Neural cell (in vitro differentiated cells): ENCODE results near the gene PDE4D. TPM values are rescaled to one million over a fixed set of nuclear protein-coding genes. Genes with fewer than 3 reads are reported as not detected.

Source experiments
- H2AFZ ChIP-seq: fragments of 200-600, 300-800 bp; sonication (generic), shearing (Covaris generic); 2 replicates; pipeline ENCODE4 v1.6.0; 2014; ENCODE audit warnings: low read depth, mild to moderate bottlenecking, antibody characterized with exemption, low read length, moderate library complexity
- H3F3A ChIP-seq: fragments of 200-600 bp; shearing (Covaris generic); 2 replicates; pipeline ENCODE4 v1.6.1; 2016; ENCODE audit warnings: mild to moderate bottlenecking, moderate library complexity, mixed read lengths, antibody characterized with exemption, low read length; ENCODE audit not compliant: insufficient read depth, poor library complexity, severe bottlenecking
- H3K27ac ChIP-seq: fragments of 200-600, 300-800 bp; sonication (generic), shearing (Covaris generic); 2 replicates; pipeline ENCODE4 v1.5.1; 2014; ENCODE audit warnings: mild to moderate bottlenecking, low read length, moderate library complexity
- H3K27me3 ChIP-seq: fragments of 300-800, 200-600 bp; sonication (generic), shearing (Covaris generic); 2 replicates; pipeline ENCODE4 v1.6.0; 2014; ENCODE audit warnings: mild to moderate bottlenecking, low read depth, low read length, moderate library complexity; ENCODE audit not compliant: insufficient read depth
- H3K36me3 ChIP-seq: fragments of 300-800, 200-600 bp; sonication (generic), shearing (Covaris generic); 2 replicates; pipeline ENCODE4 v1.5.1; 2014; ENCODE audit warnings: mild to moderate bottlenecking, antibody characterized with exemption, low read length, moderate library complexity; ENCODE audit not compliant: insufficient read depth
- H3K4me2 ChIP-seq: fragments of 300-800, 200-600 bp; sonication (generic), shearing (Covaris generic); 2 replicates; pipeline ENCODE4 v1.6.0; 2014; ENCODE audit warnings: mild to moderate bottlenecking, low read length
- H3K4me3 ChIP-seq: fragments of 300-800, 200-600 bp; sonication (generic), shearing (Covaris generic); 2 replicates; pipeline ENCODE4 v1.5.1; 2014; ENCODE audit warnings: mild to moderate bottlenecking, low read length, moderate library complexity
- H3K79me2 ChIP-seq: fragments of 200-600 bp; shearing (Covaris generic); replicated peaks from 2 replicates; pipeline ENCODE4 v1.6.0; 2014; ENCODE audit warnings: mild to moderate bottlenecking, low read length, moderate library complexity; ENCODE audit not compliant: insufficient read depth
- H3K9ac ChIP-seq: fragments of 300-800, 200-600 bp; sonication (generic), shearing (Covaris generic); 2 replicates; pipeline ENCODE4 v1.6.1; 2016; ENCODE audit warnings: mild to moderate bottlenecking, low read length, mixed read lengths
- H3K9me2 ChIP-seq: fragments of 200-600 bp; shearing (Covaris generic); 2 replicates; pipeline ENCODE4 v1.6.1; 2016; ENCODE audit warnings: mild to moderate bottlenecking, low read length, mixed read lengths; ENCODE audit not compliant: insufficient read depth
- H3K9me3 ChIP-seq: fragments of 200-600, 300-800 bp; sonication (generic), shearing (Covaris generic); 2 replicates; pipeline ENCODE4 v1.6.1; 2016; ENCODE audit warnings: mild to moderate bottlenecking, mixed run types, low read length, moderate library complexity, mixed read lengths
- H4K20me1 ChIP-seq: fragments of 200-600 bp; shearing (Covaris generic); 2 replicates; pipeline ENCODE4 v1.6.1; 2016; ENCODE audit warnings: mild to moderate bottlenecking, mixed run types; ENCODE audit not compliant: insufficient read depth
- CTCF ChIP-seq: fragments of 450-650 bp; IDR thresholded peaks from 2 replicates; pipeline ENCODE4 v1.5.1; 2014; ENCODE audit warnings: antibody characterized with exemption, mild to moderate bottlenecking, moderate library complexity; ENCODE audit not compliant: poor library complexity, severe bottlenecking
- EP300 ChIP-seq: fragments of 450-650 bp; conservative IDR thresholded peaks from 2 replicates; pipeline ENCODE4 v1.6.1; 2014; ENCODE audit warnings: antibody characterized with exemption, mild to moderate bottlenecking, moderate library complexity; ENCODE audit not compliant: poor library complexity, severe bottlenecking
- EZH2 ChIP-seq: fragments of 200-600, 300-800 bp; shearing (Covaris generic), sonication (generic); IDR thresholded peaks from 2 replicates; pipeline ENCODE4 v1.6.1; 2014; ENCODE audit warnings: antibody characterized with exemption, low read length, borderline replicate concordance, mild to moderate bottlenecking; ENCODE audit not compliant: insufficient read depth, poor library complexity, severe bottlenecking
- MXI1 ChIP-seq: fragments of 450-650 bp; conservative IDR thresholded peaks from 2 replicates; pipeline ENCODE4 v1.6.1; 2014; ENCODE audit warnings: antibody characterized with exemption, mild to moderate bottlenecking; ENCODE audit not compliant: poor library complexity, severe bottlenecking
- POLR2AphosphoS5 ChIP-seq: IDR thresholded peaks from 2 replicates; pipeline ENCODE4 v1.6.1; 2012
- RAD21 ChIP-seq: fragments of 450-650 bp; conservative IDR thresholded peaks from 2 replicates; pipeline ENCODE4 v1.6.1; 2014; ENCODE audit warnings: antibody characterized with exemption, mild to moderate bottlenecking, moderate library complexity
- SMC3 ChIP-seq: fragments of 450-650 bp; conservative IDR thresholded peaks from 2 replicates; pipeline ENCODE4 v1.6.1; 2014; ENCODE audit warnings: antibody characterized with exemption, mild to moderate bottlenecking, moderate library complexity; ENCODE audit not compliant: poor library complexity
- TAF1 ChIP-seq: IDR thresholded peaks from 2 replicates; pipeline ENCODE4 v1.6.1; 2012; ENCODE audit warnings: low read depth
- polyA plus RNA-seq: library from polyadenylated mRNA; depleted of rRNA; stranded (reverse); fragments of >200 nt; gene quantifications from 2 replicates; pipeline ENCODE4 v1.2.3, GENCODE V29; 2014
- TF ChIP-seq, protein P1 (sequence below): IDR thresholded peaks from 2 replicates; pipeline ENCODE4 v1.6.1; 2012; ENCODE audit warnings: borderline replicate concordance

Gene PDE4D
- polyA plus RNA-seq, 1 donor from 2014 or later = 42.8 TPM

DNA sequence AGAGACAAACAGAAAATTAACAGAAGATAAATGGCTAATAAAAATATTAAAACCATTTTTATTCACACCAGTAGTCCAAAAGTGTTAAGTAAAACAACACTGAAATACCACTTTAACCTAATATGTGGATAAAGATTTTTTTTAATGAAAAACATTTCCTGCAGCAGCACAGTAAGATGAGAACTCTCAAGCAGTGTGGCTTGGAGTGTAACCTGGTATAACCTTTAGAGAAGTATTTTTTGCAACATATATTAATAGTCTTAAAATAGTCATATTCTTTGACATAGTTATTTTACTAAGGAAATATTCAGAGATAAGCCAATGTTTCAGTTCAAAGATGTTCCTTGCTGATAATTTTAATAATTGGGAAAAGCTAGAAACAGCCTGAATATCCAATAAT, 644.4 kb downstream of the PDE4D start:
- Histone ChIP-seq H3K79me2 (no peaks in the 10 kb centered on the region), H3K27ac (no peak overlapping the region), H3K4me3 (no peak overlapping the region), H3K36me3 (no peaks in the 10 kb centered on the region), H3K9me2 (no peaks in the 10 kb centered on the region), H3K27me3 (no peaks in the 10 kb centered on the region), H3K9ac (no peak overlapping the region), H3K9me3 (no peaks in the 10 kb centered on the region), H3F3A (no peaks in the 10 kb centered on the region), H3K4me2 (no peak overlapping the region), H4K20me1 (no peaks in the 10 kb centered on the region), H2AFZ (no peak overlapping the region)
- no peak for TF ChIP-seq RAD21
- no peak for TF ChIP-seq TAF1
- TF ChIP-seq MXI1 = no peak
- no peak for TF ChIP-seq EZH2
- no peak for TF ChIP-seq POLR2AphosphoS5
- TF ChIP-seq, protein P1, sequence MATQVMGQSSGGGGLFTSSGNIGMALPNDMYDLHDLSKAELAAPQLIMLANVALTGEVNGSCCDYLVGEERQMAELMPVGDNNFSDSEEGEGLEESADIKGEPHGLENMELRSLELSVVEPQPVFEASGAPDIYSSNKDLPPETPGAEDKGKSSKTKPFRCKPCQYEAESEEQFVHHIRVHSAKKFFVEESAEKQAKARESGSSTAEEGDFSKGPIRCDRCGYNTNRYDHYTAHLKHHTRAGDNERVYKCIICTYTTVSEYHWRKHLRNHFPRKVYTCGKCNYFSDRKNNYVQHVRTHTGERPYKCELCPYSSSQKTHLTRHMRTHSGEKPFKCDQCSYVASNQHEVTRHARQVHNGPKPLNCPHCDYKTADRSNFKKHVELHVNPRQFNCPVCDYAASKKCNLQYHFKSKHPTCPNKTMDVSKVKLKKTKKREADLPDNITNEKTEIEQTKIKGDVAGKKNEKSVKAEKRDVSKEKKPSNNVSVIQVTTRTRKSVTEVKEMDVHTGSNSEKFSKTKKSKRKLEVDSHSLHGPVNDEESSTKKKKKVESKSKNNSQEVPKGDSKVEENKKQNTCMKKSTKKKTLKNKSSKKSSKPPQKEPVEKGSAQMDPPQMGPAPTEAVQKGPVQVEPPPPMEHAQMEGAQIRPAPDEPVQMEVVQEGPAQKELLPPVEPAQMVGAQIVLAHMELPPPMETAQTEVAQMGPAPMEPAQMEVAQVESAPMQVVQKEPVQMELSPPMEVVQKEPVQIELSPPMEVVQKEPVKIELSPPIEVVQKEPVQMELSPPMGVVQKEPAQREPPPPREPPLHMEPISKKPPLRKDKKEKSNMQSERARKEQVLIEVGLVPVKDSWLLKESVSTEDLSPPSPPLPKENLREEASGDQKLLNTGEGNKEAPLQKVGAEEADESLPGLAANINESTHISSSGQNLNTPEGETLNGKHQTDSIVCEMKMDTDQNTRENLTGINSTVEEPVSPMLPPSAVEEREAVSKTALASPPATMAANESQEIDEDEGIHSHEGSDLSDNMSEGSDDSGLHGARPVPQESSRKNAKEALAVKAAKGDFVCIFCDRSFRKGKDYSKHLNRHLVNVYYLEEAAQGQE = no peak
- no peak for TF ChIP-seq SMC3
- no peak for TF ChIP-seq EP300
- no peak for TF ChIP-seq CTCF

DNA sequence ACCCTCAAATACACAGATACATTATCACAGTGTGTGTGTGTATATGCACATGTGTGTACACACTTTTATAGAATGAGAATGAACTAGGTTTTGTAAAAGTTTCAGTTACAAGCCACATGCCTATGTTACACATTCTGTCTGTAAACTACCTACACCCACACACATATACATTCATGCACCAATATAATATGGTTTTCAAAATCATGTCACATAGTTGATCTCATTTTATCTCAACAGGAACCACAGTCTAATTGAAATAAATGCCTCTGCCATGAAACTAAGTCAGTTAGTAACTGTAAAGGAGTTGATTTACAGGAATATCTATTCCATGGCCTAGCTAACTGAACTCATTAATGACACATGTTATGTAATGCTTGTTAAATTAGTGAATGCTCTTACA, 646.6 kb downstream of the PDE4D start:
- Histone ChIP-seq H3K9me3 (no peaks in the 10 kb centered on the region), H3F3A (no peaks in the 10 kb centered on the region), H3K4me3 (no peak overlapping the region), H3K36me3 (no peaks in the 10 kb centered on the region), H4K20me1 (no peaks in the 10 kb centered on the region), H3K9ac (no peak overlapping the region), H3K9me2 (no peaks in the 10 kb centered on the region), H3K27me3 (no peaks in the 10 kb centered on the region), H2AFZ (no peak overlapping the region), H3K27ac (no peak overlapping the region), H3K79me2 (no peaks in the 10 kb centered on the region), H3K4me2 (no peak overlapping the region)
- TF ChIP-seq, protein P1 = no peak
- no peak for TF ChIP-seq EP300
- TF ChIP-seq EZH2 = no peak
- no peak for TF ChIP-seq POLR2AphosphoS5
- TF ChIP-seq SMC3 = no peak
- TF ChIP-seq MXI1 = no peak
- TF ChIP-seq TAF1 = no peak
- TF ChIP-seq CTCF = no peak
- TF ChIP-seq RAD21 = no peak
